ENCODE data around the gene SV2C. TPM values are rescaled to one million over a fixed set of nuclear protein-coding genes. Genes with fewer than 3 reads are reported as not detected.

SV2C gene
- total and polyA plus RNA-seq, 2 of the 13 experiments (the other 11 are each of a cell fraction or from before 2014, with no cell fraction given), result not detected

GRCh38 chr5:76402886-76403765 lies 319.9 kb downstream of the SV2C start, which contains the start of gene IQGAP2 (continued):
- TF ChIP-seq, protein P1, sequence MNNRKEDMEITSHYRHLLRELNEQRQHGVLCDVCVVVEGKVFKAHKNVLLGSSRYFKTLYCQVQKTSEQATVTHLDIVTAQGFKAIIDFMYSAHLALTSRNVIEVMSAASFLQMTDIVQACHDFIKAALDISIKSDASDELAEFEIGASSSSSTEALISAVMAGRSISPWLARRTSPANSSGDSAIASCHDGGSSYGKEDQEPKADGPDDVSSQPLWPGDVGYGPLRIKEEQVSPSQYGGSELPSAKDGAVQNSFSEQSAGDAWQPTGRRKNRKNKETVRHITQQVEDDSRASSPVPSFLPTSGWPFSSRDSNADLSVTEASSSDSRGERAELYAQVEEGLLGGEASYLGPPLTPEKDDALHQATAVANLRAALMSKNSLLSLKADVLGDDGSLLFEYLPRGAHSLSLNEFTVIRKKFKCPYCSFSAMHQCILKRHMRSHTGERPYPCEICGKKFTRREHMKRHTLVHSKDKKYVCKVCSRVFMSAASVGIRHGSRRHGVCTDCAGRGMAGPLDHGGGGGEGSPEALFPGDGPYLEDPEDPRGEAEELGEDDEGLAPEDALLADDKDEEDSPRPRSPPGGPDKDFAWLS (CRISPR knock-in tag; IDR thresholded peaks at IDR 0.05; ENCODE audit: borderline replicate concordance), result no peak
- TF ChIP-seq FOXA1 (IDR thresholded peaks at IDR 0.05), result no peak
- peak; percentile 37; the same call in 1 of the 2 replicates for TF ChIP-seq FOXA1 (CRISPR knock-in tag; IDR thresholded peaks at IDR 0.05)
- no peak for TF ChIP-seq YEATS2 (CRISPR knock-in tag; IDR thresholded peaks at IDR 0.05; ENCODE audit: borderline replicate concordance)
- TF ChIP-seq CENPX (CRISPR knock-in tag; IDR thresholded peaks at IDR 0.05), result no peak
- no peak for TF ChIP-seq RORA (CRISPR knock-in tag; IDR thresholded peaks at IDR 0.05)
- TF ChIP-seq ZNF180 (CRISPR knock-in tag; IDR thresholded peaks at IDR 0.05; ENCODE audit: borderline replicate concordance, low read depth), result no peak
- peak; percentile 49; the same call in 1 of the 2 replicates for TF ChIP-seq RCOR2 (CRISPR knock-in tag; IDR thresholded peaks at IDR 0.05)
- peak; percentile 68; the same call in 1 of the 2 replicates for TF ChIP-seq ZHX1 (CRISPR knock-in tag; IDR thresholded peaks at IDR 0.05; ENCODE audit: low read depth)
- no peak for TF ChIP-seq ZBTB25 (CRISPR knock-in tag; IDR thresholded peaks at IDR 0.05)
- peak; percentile 65 for TF ChIP-seq ARNT2 (CRISPR knock-in tag; IDR thresholded peaks at IDR 0.05; ENCODE audit: low read depth)
- TF ChIP-seq AGO2 (optimal IDR thresholded peaks at IDR 0.05; ENCODE audit: low read depth, low read length), result peak; percentile 87
- no peak for TF ChIP-seq SRSF9 (IDR thresholded peaks at IDR 0.05; ENCODE audit: borderline replicate concordance, insufficient read depth, low read depth, low read length, poor library complexity, severe bottlenecking)
- TF ChIP-seq, protein P2, sequence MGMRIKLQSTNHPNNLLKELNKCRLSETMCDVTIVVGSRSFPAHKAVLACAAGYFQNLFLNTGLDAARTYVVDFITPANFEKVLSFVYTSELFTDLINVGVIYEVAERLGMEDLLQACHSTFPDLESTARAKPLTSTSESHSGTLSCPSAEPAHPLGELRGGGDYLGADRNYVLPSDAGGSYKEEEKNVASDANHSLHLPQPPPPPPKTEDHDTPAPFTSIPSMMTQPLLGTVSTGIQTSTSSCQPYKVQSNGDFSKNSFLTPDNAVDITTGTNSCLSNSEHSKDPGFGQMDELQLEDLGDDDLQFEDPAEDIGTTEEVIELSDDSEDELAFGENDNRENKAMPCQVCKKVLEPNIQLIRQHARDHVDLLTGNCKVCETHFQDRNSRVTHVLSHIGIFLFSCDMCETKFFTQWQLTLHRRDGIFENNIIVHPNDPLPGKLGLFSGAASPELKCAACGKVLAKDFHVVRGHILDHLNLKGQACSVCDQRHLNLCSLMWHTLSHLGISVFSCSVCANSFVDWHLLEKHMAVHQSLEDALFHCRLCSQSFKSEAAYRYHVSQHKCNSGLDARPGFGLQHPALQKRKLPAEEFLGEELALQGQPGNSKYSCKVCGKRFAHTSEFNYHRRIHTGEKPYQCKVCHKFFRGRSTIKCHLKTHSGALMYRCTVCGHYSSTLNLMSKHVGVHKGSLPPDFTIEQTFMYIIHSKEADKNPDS (CRISPR knock-in tag; IDR thresholded peaks at IDR 0.05), result no peak
- no peak for TF ChIP-seq ZNF17 (CRISPR knock-in tag; IDR thresholded peaks at IDR 0.05)
- TF ChIP-seq ZNF264 (CRISPR knock-in tag; IDR thresholded peaks at IDR 0.05), result 0 out of 2 replicates have a peak, but pooled peaks have one; percentile 43
- TF ChIP-seq RFX5 (IDR thresholded peaks at IDR 0.05; ENCODE audit: low read depth, low read length), result no peak
- TF ChIP-seq, protein P3, sequence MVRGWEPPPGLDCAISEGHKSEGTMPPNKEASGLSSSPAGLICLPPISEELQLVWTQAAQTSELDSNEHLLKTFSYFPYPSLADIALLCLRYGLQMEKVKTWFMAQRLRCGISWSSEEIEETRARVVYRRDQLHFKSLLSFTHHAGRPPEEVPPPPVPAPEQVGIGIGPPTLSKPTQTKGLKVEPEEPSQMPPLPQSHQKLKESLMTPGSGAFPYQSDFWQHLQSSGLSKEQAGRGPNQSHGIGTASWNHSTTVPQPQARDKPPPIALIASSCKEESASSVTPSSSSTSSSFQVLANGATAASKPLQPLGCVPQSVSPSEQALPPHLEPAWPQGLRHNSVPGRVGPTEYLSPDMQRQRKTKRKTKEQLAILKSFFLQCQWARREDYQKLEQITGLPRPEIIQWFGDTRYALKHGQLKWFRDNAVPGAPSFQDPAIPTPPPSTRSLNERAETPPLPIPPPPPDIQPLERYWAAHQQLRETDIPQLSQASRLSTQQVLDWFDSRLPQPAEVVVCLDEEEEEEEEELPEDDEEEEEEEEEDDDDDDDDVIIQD (CRISPR knock-in tag; IDR thresholded peaks at IDR 0.05; ENCODE audit: low read depth), result 0 out of 2 replicates have a peak, but pooled peaks have one; percentile 43
